Activated CD4-positive, alpha-beta T cell treated with anti-CD3 and anti-CD28 coated beads for 36 hours (primary cell): ENCODE data around the gene JMJD8. TPM values are rescaled to one million over a fixed set of nuclear protein-coding genes. Genes with fewer than 3 reads are reported as not detected.

Experiments used
- ATAC-seq: fragments of 200-7000 bp; cut with Tn5 transposase; one replicate; pipeline ENCODE4 v1.10.0; 2021; ENCODE audit warnings: mild to moderate bottlenecking, moderate library complexity
- CTCF ChIA-PET: fragments of 350-600 bp; sonication (Branson Sonifier 250); formaldehyde crosslinking; loops from one replicate; lab custom pipeline; 2021; ENCODE audit warnings: antibody characterized with exemption; lab: Charles Lee
- POLR2A ChIA-PET: fragments of 350-600 bp; sonication (Branson Sonifier 250); formaldehyde crosslinking; loops from one replicate; lab custom pipeline; 2021; ENCODE audit warnings: antibody characterized with exemption, inconsistent platforms; lab: Charles Lee
- DNase-seq: peaks from one replicate; pipeline ENCODE4 v3.0.0-alpha.2; 2020
- H3K27ac Mint-ChIP-seq: one replicate; pipeline ENCODE4 v1.8.0; 2021; ENCODE audit warnings: mixed read lengths
- H3K27me3 Mint-ChIP-seq: one replicate; pipeline ENCODE4 v1.8.0; 2021; ENCODE audit warnings: mixed read lengths
- H3K36me3 Mint-ChIP-seq: one replicate; pipeline ENCODE4 v1.8.0; 2021; ENCODE audit warnings: low read depth, mixed read lengths
- H3K4me1 Mint-ChIP-seq: one replicate; pipeline ENCODE4 v1.8.0; 2021; ENCODE audit warnings: mixed read lengths
- H3K4me3 Mint-ChIP-seq: one replicate; pipeline ENCODE4 v1.8.0; 2021; ENCODE audit warnings: mild to moderate bottlenecking, moderate library complexity, mixed read lengths
- H3K9me3 Mint-ChIP-seq: one replicate; pipeline ENCODE4 v1.8.0; 2021; ENCODE audit warnings: low read depth, mixed read lengths
- intact Hi-C, 2 experiments: fragments of 100-400 bp; cut with DNase I in 1 of 2; cut with micrococcal nuclease in 1 of 2; formaldehyde crosslinking; loops; one replicate each; pipeline versions ENCODE4 v1.14.2 to v1.15.1; 2022 to 2024; cut with DNase I, micrococcal nuclease
- total RNA-seq, 2 experiments: library from RNA; stranded (reverse); gene quantifications; one replicate each; pipeline ENCODE4 v1.2.3, GENCODE V29; 2021

The JMJD8 gene
- total RNA-seq, 2 experiments from 2014 or later, result 26.1 to 31.4 TPM

DNA sequence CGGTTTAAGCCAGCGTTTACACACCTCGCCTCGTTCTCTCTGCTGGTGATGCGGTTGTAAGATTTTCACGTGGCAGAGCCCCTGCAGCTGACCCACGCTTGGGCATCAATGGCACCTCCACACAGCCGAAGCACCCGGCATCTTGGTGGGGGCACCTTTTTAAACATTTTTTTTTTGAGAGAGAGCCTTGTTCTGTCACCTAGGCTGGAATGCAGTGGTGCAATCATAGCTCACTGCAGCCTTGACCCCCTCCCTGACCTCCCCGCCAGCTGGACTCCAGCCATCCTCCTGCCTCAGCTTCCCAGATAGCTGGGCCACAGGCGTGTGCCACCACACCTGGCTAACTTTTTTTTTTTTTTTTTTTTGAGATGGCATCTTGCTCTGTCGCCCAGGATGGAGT is 30.1 kb downstream of the JMJD8 start:
- ChIA-PET CTCF (no interaction called here), POLR2A (interaction anchor here (0.7 kb wide), 1 partner anchor 153 kb away, joined by 5 read pairs; no protein-coding TSS in a partner anchor)
- Mint-ChIP-seq H3K9me3 (no peaks in the 10 kb centered on the region), H3K27ac (no peak overlapping the region), H3K27me3 (no peaks in the 10 kb centered on the region), H3K4me3 (no peak overlapping the region), H3K4me1 (peaks cover 4% of the 10 kb centered on the region), H3K36me3 (peaks cover 4% of the 10 kb centered on the region)
- DNase-seq (no peak), ATAC-seq (no peak)
- intact Hi-C loops, result no loop called here

DNA sequence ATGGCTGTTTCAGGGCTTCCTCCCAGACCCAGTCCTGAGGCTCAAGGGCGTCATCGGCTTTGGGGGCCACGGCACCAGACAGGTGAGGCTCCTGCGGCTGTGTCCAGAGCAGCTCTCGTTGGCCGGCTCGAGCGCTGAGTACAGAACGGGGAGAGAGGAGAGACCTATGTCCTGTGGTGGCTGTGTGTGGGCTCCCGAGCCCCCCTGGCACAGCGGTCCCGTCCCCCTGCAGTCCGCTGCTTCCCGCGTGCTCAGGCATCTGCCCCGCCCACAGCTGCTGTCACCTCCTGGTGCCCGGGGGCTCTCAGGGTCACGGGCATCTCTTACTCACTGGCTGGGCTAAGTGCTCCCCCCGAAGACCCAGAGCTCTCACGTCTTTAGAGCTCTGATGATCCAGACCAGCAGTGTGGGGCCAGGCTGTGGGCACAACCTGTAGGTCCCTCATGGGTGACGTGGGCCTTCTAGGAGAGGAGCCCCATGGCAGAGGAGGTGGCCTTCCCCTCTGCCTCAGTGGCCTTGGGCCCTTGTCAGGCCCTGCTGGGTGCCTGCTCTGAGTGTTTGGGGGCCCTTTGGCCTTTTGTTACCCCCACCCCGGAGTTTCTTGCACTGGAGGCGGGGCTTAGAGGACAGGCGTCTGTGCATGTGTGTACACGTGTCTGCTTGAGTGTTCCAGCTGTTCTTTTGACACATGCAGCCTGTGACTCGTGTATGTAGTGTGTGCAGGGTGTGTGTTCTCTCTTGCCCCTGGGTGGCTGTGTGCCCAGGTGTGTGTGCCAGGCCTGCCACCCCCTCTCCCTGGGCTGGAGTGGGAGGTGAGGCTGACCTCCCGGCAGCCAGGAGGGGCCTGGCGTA is 31.5 kb downstream of the JMJD8 start:
- Mint-ChIP-seq H3K9me3 (no peaks in the 10 kb centered on the region), H3K27ac (no peak overlapping the region), H3K36me3 (no peaks in the 10 kb centered on the region), H3K27me3 (no peaks in the 10 kb centered on the region), H3K4me1 (peaks cover 6% of the 10 kb centered on the region), H3K4me3 (no peak overlapping the region)
- CTCF ChIA-PET, result no interaction called here
- intact Hi-C loops, result no loop called here
- ATAC-seq (no peak), DNase-seq (no peak)
- POLR2A ChIA-PET, result no interaction called here

DNA sequence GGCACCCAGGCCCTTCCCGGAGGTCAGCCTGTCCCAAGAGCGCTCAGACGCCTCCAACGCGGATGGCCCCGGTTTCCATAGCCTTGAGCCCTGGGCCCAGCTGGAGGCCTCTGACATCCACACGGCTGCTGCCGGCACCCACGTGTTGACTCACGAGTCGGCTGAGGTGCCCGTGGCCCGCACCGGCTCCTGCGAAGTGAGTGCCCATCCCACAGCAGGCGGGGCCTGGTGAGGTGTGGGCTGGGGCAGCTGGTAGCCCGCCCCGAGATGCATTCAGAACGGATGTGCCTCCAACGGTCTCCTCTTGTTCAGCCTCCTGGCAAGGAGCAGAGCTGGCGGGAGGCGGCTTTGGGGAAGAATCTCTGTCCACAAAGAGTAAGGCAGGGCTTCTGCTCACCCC is 32.3 kb downstream of the JMJD8 start:
- Mint-ChIP-seq H3K27me3 (no peaks in the 10 kb centered on the region), H3K9me3 (no peaks in the 10 kb centered on the region), H3K4me1 (peaks cover 6% of the 10 kb centered on the region), H3K27ac (no peak overlapping the region), H3K36me3 (no peaks in the 10 kb centered on the region), H3K4me3 (no peak overlapping the region)
- ATAC-seq (no peak), DNase-seq (no peak)
- CTCF ChIA-PET, result no interaction called here
- POLR2A ChIA-PET, result no interaction called here
- intact Hi-C loops, result no loop called here

DNA sequence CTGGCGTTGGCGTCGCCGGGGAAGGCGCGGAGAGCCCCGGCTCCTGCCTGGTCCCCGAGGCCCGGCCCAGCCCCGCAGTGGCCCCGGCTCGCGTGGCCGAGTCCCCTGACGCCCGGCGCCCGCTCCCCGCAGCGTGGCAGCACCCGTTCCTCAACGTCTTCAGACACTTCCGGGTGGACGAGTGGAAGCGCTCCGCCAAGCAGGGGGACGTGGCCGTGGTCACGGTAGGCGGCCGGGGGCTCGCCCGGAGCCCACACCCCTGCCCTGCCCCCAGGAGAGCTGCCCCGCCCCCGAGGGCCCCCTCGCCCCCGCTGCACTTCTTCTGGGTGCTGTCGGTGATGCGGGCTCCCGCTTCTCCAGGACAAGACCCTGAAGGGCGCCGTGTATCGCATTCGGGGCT is 34.5 kb downstream of the JMJD8 start:
- ChIA-PET POLR2A (interaction anchor here (0.6 to 1.2 kb wide), 2 partner anchors 9 to 13 kb away, joined by 3 to 4 read pairs; partner anchors contain the start of gene METTL26), CTCF (interaction anchor here (0.6 to 2.4 kb wide), 5 partner anchors 11 to 427 kb away, joined by 3 to 9 read pairs (median 3); no protein-coding TSS in a partner anchor)
- Mint-ChIP-seq H3K27me3 (no peaks in the 10 kb centered on the region), H3K36me3 (peaks cover 2% of the 10 kb centered on the region), H3K4me1 (peaks cover 9% of the 10 kb centered on the region), H3K27ac (no peak overlapping the region), H3K9me3 (no peaks in the 10 kb centered on the region), H3K4me3 (peak overlapping the region; percentile 71)
- ATAC-seq (peak; percentile 11), DNase-seq (peak; percentile 37)
- intact Hi-C loops, result loop anchor here in 1 of 2 experiments (1.0 kb wide), 9 partner anchors 8 to 139 kb away; partner anchors contain the start of genes CAPN15, CHTF18, MCRIP2 and METTL26

DNA sequence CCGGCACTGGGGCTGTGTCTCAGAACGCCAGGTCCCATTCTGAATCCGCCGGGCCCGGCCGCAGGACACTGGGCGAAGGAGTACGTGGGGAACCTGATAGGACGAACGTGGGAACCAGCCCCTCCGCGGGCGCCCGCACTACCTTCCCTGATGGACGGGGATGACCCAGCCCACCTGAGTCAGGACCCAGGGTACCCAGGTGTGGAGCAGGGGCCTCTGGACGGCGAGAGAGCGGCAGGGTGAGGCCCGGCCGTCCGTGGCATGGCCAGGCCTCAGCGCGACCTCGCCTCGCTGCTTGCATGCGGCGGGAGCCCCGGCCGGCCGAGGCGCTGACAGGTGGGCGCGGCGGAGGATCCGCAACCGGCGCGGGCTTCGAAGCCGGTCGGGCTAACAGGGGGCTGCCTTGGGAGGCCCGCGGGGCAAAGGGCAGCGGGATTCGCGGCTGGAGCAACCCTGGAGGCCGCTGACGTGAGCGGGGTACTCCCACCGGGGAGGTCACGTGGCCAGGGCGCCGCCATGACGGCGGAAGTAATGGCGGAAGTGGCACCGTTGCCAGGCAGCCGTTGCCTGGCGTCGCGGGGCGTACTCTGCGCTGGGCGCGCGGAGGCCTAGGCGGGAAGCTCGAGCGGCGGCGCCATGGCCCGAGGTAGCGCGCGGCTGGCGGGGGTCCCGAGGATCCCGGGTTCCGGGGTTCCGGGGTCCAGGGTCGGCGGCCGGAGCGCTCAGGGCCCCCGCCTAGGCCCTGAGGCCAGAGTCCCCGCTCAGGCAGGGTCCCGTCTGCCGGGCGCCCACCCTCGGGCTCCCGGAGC is 35.1 kb downstream of the JMJD8 start, which contains the start of gene WDR90:
Gene WDR90, plus strand, starts transcription at position 585 of the 809 bp plus-strand sequence. Its CDS starts 52 bp downstream, at position 637.
- Mint-ChIP-seq H3K27ac (peak within 1 kb of the TSS; percentile 73), H3K36me3 (peaks cover 5% of the 10 kb centered on the region), H3K4me3 (peak within 1 kb of the TSS; percentile 81), H3K4me1 (peaks cover 15% of the 10 kb centered on the region), H3K27me3 (no peaks in the 10 kb centered on the region), H3K9me3 (no peaks in the 10 kb centered on the region)
- intact Hi-C loops, result loop anchor here in 1 of 2 experiments (1.0 kb wide), 9 partner anchors 8 to 139 kb away; partner anchors contain the start of genes CAPN15, CHTF18, MCRIP2 and METTL26
- ChIA-PET POLR2A (interaction anchor here (0.6 to 1.2 kb wide), 2 partner anchors 10 to 13 kb away, joined by 3 to 4 read pairs; partner anchors contain the start of gene METTL26), CTCF (interaction anchor here (0.6 to 2.4 kb wide), 7 partner anchors 11 to 426 kb away, joined by 3 to 9 read pairs (median 4); partner anchors contain the start of gene METTL26)
- ATAC-seq (peak; percentile 92), DNase-seq (peak; percentile 96)

DNA sequence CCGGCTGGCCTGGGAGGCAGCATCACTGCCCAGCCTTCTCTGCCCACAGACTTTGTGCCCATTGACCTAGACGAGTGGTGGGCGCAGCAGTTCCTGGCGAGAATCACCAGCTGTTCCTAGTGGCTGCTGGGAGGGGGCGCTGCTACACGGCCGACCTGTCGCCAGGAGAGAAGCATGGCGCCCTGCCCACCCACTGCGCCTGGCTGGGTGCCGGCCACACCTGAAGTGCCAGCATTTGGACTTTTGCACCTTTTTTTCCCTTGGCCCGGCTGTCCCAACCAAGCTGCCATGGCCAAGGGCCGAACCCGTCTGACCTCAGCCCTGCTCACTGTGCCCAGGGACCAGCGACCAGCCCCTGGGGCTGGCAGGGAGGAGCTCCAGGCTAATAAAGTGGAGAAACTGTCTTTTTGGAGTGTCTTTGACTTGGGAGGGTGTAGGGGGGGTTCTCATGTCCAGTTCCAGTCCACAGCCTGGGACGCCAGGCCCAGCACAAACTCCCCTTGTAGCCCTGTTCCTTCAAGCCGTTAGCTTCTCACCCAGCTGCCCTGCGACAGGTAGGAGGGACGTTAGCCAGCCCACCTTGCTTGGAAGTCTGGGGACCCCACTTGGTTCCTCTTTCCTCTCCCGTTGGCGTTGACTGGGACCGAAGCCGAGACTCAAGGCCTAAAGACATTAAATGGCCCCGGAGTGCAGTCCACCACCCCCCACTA is 35.9 kb downstream of the JMJD8 start:
- Mint-ChIP-seq H3K4me1 (peaks cover 19% of the 10 kb centered on the region), H3K27me3 (no peaks in the 10 kb centered on the region), H3K9me3 (no peaks in the 10 kb centered on the region), H3K4me3 (peak overlapping the region; percentile 81), H3K27ac (peak overlapping the region; percentile 73), H3K36me3 (peaks cover 5% of the 10 kb centered on the region)
- DNase-seq, result peak; percentile 79
- ATAC-seq, result peak; percentile 57
- intact Hi-C loops, result no loop called here
- POLR2A ChIA-PET, result interaction anchor here (1.5 kb wide), 1 partner anchor 11 kb away, joined by 3 read pairs; no protein-coding TSS in a partner anchor
- CTCF ChIA-PET, result interaction anchor here (1.0 to 2.4 kb wide), 6 partner anchors 8 to 40 kb away, joined by 3 to 9 read pairs (median 4); partner anchors contain the start of gene METTL26

DNA sequence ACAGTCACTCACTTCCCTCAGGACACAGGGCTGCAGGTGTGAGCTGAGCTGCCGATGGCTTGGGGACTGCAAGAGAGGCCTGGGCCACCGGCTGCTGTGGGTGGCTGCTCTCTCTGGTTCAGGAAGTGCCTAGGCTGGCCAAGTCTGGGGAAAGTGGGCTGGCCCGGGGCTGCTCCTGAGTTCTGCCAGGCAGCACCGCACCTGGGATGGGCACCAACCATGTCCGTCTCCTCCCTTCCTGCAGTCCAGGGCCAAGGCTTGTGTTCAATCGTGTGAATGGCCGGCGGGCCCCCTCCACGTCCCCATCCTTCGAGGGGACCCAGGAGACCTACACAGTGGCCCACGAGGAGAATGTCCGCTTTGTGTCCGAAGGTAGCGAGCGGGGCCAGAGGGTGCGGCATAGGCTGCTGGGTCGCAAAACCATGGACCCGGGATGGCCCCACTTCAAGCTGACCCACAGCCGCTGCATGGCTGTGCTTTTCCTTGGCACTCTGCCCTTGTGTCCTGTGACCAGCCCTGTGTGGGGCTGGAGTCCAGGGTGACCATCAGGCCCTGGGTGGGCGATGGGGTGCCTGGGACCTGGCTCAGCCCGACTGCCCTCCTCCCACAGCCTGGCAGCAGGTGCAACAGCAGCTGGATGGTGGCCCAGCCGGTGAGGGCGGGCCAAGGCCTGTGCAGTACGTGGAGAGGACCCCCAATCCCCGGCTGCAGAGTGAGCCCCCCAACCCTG is 36.8 kb downstream of the JMJD8 start:
- Mint-ChIP-seq H3K4me1 (peaks cover 19% of the 10 kb centered on the region), H3K27me3 (no peaks in the 10 kb centered on the region), H3K9me3 (no peaks in the 10 kb centered on the region), H3K27ac (no peak overlapping the region), H3K4me3 (no peak overlapping the region), H3K36me3 (peaks cover 5% of the 10 kb centered on the region)
- POLR2A ChIA-PET, result interaction anchor here (1.5 kb wide), 1 partner anchor 12 kb away, joined by 3 read pairs; no protein-coding TSS in a partner anchor
- intact Hi-C loops, result no loop called here
- ATAC-seq, result no peak
- DNase-seq, result no peak
- CTCF ChIA-PET, result interaction anchor here (1.0 to 2.4 kb wide), 6 partner anchors 9 to 39 kb away, joined by 3 to 9 read pairs (median 4); partner anchors contain the start of gene METTL26

DNA sequence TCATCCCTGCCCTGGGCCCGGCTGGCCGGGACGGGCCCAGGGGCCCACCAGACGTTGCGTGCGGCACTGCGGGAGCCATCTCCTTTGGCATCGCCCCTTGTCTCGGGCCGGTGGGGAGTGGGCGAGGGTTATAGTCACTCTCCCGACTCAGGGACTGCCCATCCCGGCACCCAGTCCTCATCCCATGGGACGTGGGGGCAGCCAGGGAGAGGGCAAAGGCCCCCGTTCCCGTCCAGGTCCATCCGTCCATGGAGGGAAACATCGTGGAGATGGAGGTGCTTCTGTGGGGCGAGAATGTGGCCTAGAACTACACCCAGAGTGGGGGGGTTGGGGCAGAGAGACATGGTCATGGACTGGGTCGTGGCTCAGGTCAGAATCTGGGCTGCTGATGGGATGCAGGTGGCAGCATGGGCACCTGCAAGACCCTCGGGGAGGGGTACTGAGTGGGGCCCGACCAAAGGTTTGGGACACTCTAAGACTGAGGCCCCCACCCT is 37.4 kb downstream of the JMJD8 start:
- Mint-ChIP-seq H3K4me1 (peaks cover 19% of the 10 kb centered on the region), H3K9me3 (no peaks in the 10 kb centered on the region), H3K27ac (no peak overlapping the region), H3K27me3 (no peaks in the 10 kb centered on the region), H3K4me3 (no peak overlapping the region), H3K36me3 (peaks cover 5% of the 10 kb centered on the region)
- ChIA-PET POLR2A (interaction anchor here (1.5 kb wide), 1 partner anchor 13 kb away, joined by 3 read pairs; no protein-coding TSS in a partner anchor), CTCF (no interaction called here)
- DNase-seq (no peak), ATAC-seq (no peak)
- intact Hi-C loops, result no loop called here

DNA sequence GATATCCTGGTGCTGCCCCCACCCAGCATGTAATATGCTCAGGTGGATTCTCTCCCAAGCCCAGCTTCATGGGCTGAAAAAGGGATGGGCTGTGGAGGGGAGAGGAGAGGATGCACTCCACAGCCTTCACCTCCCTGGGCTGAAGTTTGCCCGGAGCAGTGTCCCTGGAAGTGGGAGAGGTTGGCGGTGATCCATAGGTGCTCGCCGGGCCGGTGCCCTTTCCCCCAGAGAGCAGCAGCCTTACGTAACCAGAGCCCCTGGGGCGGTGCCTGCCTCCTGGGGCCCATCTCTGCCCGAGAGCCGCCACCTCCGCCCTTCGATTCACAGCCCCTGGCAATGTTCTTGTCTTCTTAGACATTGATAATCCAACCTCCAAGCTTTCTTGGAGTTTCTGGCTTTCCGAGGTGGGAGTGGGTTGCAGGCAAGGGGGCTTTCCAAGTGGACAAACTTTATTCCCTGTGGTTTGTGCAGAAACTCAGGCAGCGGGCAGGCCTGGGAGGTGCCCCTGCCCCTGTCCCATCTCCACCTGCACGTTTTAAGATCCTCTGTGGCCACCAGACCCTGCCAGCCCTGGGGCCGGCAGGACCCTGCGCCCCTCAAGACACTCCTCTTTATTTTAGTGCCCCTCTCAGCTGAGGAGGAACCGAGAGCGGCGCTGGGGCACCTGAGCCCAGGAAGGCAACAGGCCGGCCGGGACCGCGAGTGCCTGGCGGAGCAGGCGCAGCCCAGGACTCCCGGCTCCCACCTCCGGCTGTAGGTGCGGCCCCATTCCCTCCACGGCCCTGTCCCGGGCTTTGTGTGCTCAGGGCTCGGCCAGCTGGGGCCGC is 38.1 kb downstream of the JMJD8 start:
- Mint-ChIP-seq H3K4me1 (peaks cover 19% of the 10 kb centered on the region), H3K27ac (no peak overlapping the region), H3K9me3 (no peaks in the 10 kb centered on the region), H3K4me3 (no peak overlapping the region), H3K27me3 (no peaks in the 10 kb centered on the region), H3K36me3 (peaks cover 5% of the 10 kb centered on the region)
- ChIA-PET POLR2A (no interaction called here), CTCF (no interaction called here)
- DNase-seq (no peak), ATAC-seq (no peak)
- intact Hi-C loops, result no loop called here
